Erythroblast (primary cell): Measurements from ENCODE around the gene ZNF180.

ENCODE experiments used
- GATA1 ChIP-seq: IDR thresholded peaks from 2 replicates; pipeline ENCODE4 v1.6.1; 2011; ENCODE audit warnings: low read depth, mild to moderate bottlenecking, control low read depth, low read length, moderate library complexity
- POLR2A ChIP-seq: IDR thresholded peaks from 2 replicates; pipeline ENCODE4 v1.6.1; 2011; ENCODE audit warnings: mild to moderate bottlenecking, low read length

DNA sequence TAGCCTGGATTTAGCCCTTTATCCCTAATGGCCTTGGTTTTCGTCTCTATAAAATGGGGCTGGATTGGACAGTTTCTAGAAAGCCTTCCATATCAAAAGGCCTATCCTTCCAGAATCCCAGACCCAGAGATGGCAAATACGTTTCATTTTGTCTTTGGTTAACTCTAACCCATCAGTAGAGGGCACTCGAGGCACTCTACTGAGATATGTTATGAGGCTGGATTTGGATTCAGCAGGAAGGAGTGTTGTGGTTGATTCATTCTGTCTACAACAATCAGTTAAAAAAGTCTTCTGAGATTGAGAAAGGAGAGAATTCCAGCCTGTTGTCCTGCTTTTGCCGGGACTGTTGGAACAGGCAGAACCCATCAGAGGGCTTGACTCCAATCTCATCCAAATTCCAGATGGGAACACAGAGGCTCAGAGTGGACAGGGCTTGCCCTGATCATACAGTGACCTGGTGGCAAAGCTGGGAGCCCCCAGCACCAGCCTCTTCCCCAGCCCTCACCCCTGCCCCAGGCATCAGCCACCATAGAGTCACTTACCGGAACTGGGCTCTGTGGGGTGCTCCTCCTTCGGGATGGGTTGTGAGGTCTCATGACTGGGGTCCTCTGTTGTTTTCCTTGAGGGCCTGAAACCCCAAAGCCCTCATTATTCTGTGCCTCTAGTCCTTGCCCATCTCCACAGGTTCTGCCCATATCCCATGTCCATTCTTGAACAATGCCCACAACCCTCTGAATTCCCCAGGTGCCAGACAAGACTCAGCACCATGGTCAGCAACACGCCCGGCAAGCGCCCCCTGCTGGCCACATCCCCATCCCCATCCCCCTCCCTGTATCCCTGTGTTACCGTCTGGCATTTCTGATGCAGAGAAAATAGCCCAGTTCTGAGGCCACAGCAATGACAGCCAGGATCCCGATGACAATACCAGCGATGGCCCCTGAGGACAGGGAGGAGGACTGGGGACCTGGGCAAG lies 12.3 kb upstream of the ZNF180 start:
- no peak for TF ChIP-seq POLR2A
- no peak for TF ChIP-seq GATA1
